Measurements from ENCODE around the gene TM9SF1. TPM values are rescaled to one million over a fixed set of nuclear protein-coding genes. Genes with fewer than 3 reads are reported as not detected.

TM9SF1 gene
- total and polyA plus RNA-seq, 8 donors: 28.1 to 72.5 (median 35.2) TPM

DNA sequence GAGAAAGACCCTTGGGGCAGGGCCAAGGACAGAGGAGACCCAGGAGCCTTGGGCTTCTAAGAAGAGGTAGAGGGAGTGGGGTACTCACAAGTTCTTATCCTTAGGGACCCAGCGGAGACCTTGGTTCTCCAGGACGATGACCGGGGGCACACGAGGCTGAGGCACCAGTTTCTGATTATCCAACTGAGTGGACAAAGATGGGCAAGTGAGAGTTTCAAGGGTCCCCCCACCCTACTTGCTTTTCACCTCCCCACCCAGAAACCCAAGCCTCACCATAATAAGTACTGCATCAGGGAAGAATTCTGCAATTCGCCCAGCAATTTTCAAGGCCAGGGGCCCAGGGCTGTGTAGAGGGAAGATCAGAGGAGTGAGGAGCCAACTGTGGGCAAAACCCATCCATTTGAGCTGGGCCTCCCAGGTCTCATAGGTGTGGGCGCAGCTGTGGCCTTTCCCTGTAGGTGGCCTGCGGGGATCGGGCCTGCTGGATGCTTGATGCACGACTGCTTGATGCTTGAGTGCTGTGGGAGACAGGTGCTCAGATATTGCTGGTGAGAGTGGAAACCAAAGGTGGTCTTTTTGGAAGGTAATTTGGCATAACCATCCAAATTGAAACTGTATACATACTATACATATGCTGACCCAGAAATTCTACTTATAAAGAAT, 55.8 kb downstream of the TM9SF1 start:
- H3K27me3 ChIP-seq: no peaks in the 10 kb centered on the region
- H3K4me1 ChIP-seq: peaks cover 18 to 66% of the 10 kb centered on the region in 2 donors
- peak overlapping the region in 1 of 2 donors; percentile 69 for H3K4me3 ChIP-seq
- ATAC-seq (no peak), DNase-seq (no peak)
- intact Hi-C loops (cut with DNase I): no loop called here
- peaks cover 0 to 52% of the 10 kb centered on the region in 2 donors for H3K36me3 ChIP-seq
- H3K27ac ChIP-seq: no peak overlapping the region
- no peaks in the 10 kb centered on the region for H3K9me3 ChIP-seq
- TF ChIP-seq CTCF (IDR thresholded peaks at IDR 0.05): no peak

Small RNA genes within 50 kb of the gene (microRNA-seq; reads per million reads assigned to microRNA genes)
- gene MIR7703: 0 to 0.27 reads per million in 2 donors

Other genes starting within 250 kb of the TM9SF1 start
Only the 30 nearest of the 35 such genes appear.
- 1 to 10 TPM; 1.0 to 2.3 TPM for gene CARMIL3, start 143.4 kb downstream of the TM9SF1 start, total RNA-seq
- 1 to 10 TPM; 1.1 to 2.3 (median 1.4) TPM for gene CARMIL3, start 143.4 kb downstream of the TM9SF1 start, polyA plus RNA-seq (ENCODE audit: insufficient read length in 6 of 6)
- not detected for gene CPNE6, start 123.9 kb downstream of the TM9SF1 start, total RNA-seq
- gene CPNE6, start 123.9 kb downstream of the TM9SF1 start, polyA plus RNA-seq (ENCODE audit: insufficient read length in 6 of 6): under 1 TPM in 1 of 6 donors, not detected in 5; 0.12 TPM
- gene PCK2, start 101.1 kb downstream of the TM9SF1 start, total RNA-seq: 10 to 100 TPM; 36.5 to 61.3 TPM
- gene PCK2, start 101.1 kb downstream of the TM9SF1 start, polyA plus RNA-seq (ENCODE audit: insufficient read length in 6 of 6): 10 to 100 TPM; 12.9 to 18.9 (median 15.7) TPM
- 10 to 100 TPM; 56.4 to 65.1 TPM for gene DCAF11, start 80.7 kb downstream of the TM9SF1 start, total RNA-seq
- 10 to 100 TPM; 60.6 to 76.3 (median 67.6) TPM for gene DCAF11, start 80.7 kb downstream of the TM9SF1 start, polyA plus RNA-seq (ENCODE audit: insufficient read length in 6 of 6)
- gene NRL, start 80.5 kb downstream of the TM9SF1 start, total RNA-seq: 1 to 10 TPM; 1.6 to 2.7 TPM
- 1 to 10 TPM in 5 of 6 donors, under 1 TPM in 1; 0.97 to 1.8 (median 1.4) TPM for gene NRL, start 80.5 kb downstream of the TM9SF1 start, polyA plus RNA-seq (ENCODE audit: insufficient read length in 6 of 6)
- gene FITM1, start 64.8 kb downstream of the TM9SF1 start, total RNA-seq: under 1 TPM; 0.68 to 0.76 TPM
- gene FITM1, start 64.8 kb downstream of the TM9SF1 start, polyA plus RNA-seq (ENCODE audit: insufficient read length in 6 of 6): 1 to 10 TPM in 4 of 6 donors, under 1 TPM in 2; 0.77 to 1.5 (median 1.0) TPM
- 100 to 1,000 TPM; 190 to 203 TPM for gene PSME1, start 59.2 kb downstream of the TM9SF1 start, total RNA-seq
- 100 to 1,000 TPM; 189 to 236 (median 221) TPM for gene PSME1, start 59.2 kb downstream of the TM9SF1 start, polyA plus RNA-seq (ENCODE audit: insufficient read length in 6 of 6)
- gene EMC9, start 53.9 kb downstream of the TM9SF1 start, total RNA-seq: 10 to 100 TPM; 16.2 to 18.1 TPM
- gene EMC9, start 53.9 kb downstream of the TM9SF1 start, polyA plus RNA-seq (ENCODE audit: insufficient read length in 6 of 6): 10 to 100 TPM; 13.5 to 24.3 (median 23.0) TPM
- gene PSME2, start 48.8 kb downstream of the TM9SF1 start, total RNA-seq: 100 to 1,000 TPM; 134 to 224 TPM
- gene PSME2, start 48.8 kb downstream of the TM9SF1 start, polyA plus RNA-seq (ENCODE audit: insufficient read length in 6 of 6): 100 to 1,000 TPM; 126 to 164 (median 159) TPM
- gene RNF31, start 47.9 kb downstream of the TM9SF1 start, total RNA-seq: 10 to 100 TPM; 49.3 to 61.5 TPM
- gene RNF31, start 47.9 kb downstream of the TM9SF1 start, polyA plus RNA-seq (ENCODE audit: insufficient read length in 6 of 6): 10 to 100 TPM; 42.4 to 69.9 (median 54.6) TPM
- gene IRF9, start 34.2 kb downstream of the TM9SF1 start, total RNA-seq: 100 to 1,000 TPM in 1 of 2 donors, 10 to 100 TPM in 1; 95.6 to 131 TPM
- 10 to 100 TPM; 53.4 to 69.9 (median 61.2) TPM for gene IRF9, start 34.2 kb downstream of the TM9SF1 start, polyA plus RNA-seq (ENCODE audit: insufficient read length in 6 of 6)
- 10 to 100 TPM; 27.0 to 31.6 TPM for gene REC8, start 23.4 kb downstream of the TM9SF1 start, total RNA-seq
- 10 to 100 TPM; 38.5 to 66.0 (median 44.3) TPM for gene REC8, start 23.4 kb downstream of the TM9SF1 start, polyA plus RNA-seq (ENCODE audit: insufficient read length in 6 of 6)
- 10 to 100 TPM; 25.0 to 62.4 TPM for gene IPO4, start 6.6 kb downstream of the TM9SF1 start, total RNA-seq
- gene IPO4, start 6.6 kb downstream of the TM9SF1 start, polyA plus RNA-seq (ENCODE audit: insufficient read length in 6 of 6): 10 to 100 TPM; 22.6 to 39.5 (median 29.0) TPM
- under 1 TPM; 0.37 to 0.55 TPM for gene TSSK4, start 10.3 kb upstream of the TM9SF1 start, total RNA-seq
- gene TSSK4, start 10.3 kb upstream of the TM9SF1 start, polyA plus RNA-seq (ENCODE audit: insufficient read length in 6 of 6): 10 to 100 TPM in 5 of 6 donors, 1 to 10 TPM in 1; 9.6 to 16.1 (median 13.7) TPM
- 10 to 100 TPM; 35.0 to 46.7 TPM for gene CHMP4A, start 18.0 kb upstream of the TM9SF1 start, total RNA-seq
- 10 to 100 TPM; 52.8 to 64.6 (median 58.8) TPM for gene CHMP4A, start 18.0 kb upstream of the TM9SF1 start, polyA plus RNA-seq (ENCODE audit: insufficient read length in 6 of 6)
- gene MDP1, start 20.6 kb upstream of the TM9SF1 start, total RNA-seq: 10 to 100 TPM; 12.4 to 13.8 TPM
- gene MDP1, start 20.6 kb upstream of the TM9SF1 start, polyA plus RNA-seq (ENCODE audit: insufficient read length in 6 of 6): 10 to 100 TPM in 5 of 6 donors, 1 to 10 TPM in 1; 9.8 to 19.4 (median 11.7) TPM
- 100 to 1,000 TPM; 162 to 163 TPM for gene NEDD8, start 36.9 kb upstream of the TM9SF1 start, total RNA-seq
- gene NEDD8, start 36.9 kb upstream of the TM9SF1 start, polyA plus RNA-seq (ENCODE audit: insufficient read length in 6 of 6): 100 to 1,000 TPM; 185 to 219 (median 203) TPM
- 10 to 100 TPM; 63.6 to 69.6 TPM for gene GMPR2, start 37.5 kb upstream of the TM9SF1 start, total RNA-seq
- gene GMPR2, start 37.5 kb upstream of the TM9SF1 start, polyA plus RNA-seq (ENCODE audit: insufficient read length in 6 of 6): 100 to 1,000 TPM in 4 of 6 donors, 10 to 100 TPM in 2; 96.6 to 117 (median 114) TPM
- gene TINF2, start 47.2 kb upstream of the TM9SF1 start, total RNA-seq: 100 to 1,000 TPM; 105 to 110 TPM
- gene TINF2, start 47.2 kb upstream of the TM9SF1 start, polyA plus RNA-seq (ENCODE audit: insufficient read length in 6 of 6): 10 to 100 TPM; 52.2 to 67.0 (median 58.3) TPM
- gene TGM1, start 67.7 kb upstream of the TM9SF1 start, total RNA-seq: 1 to 10 TPM; 7.6 to 9.6 TPM
- gene TGM1, start 67.7 kb upstream of the TM9SF1 start, polyA plus RNA-seq (ENCODE audit: insufficient read length in 6 of 6): 1 to 10 TPM; 2.6 to 4.3 (median 3.2) TPM
- gene RABGGTA, start 76.2 kb upstream of the TM9SF1 start, total RNA-seq: 10 to 100 TPM; 49.3 to 53.3 TPM
- gene RABGGTA, start 76.2 kb upstream of the TM9SF1 start, polyA plus RNA-seq (ENCODE audit: insufficient read length in 6 of 6): 10 to 100 TPM; 20.2 to 28.7 (median 25.6) TPM
- 10 to 100 TPM; 24.9 to 50.2 TPM for gene DHRS1, start 104.3 kb upstream of the TM9SF1 start, total RNA-seq
- 10 to 100 TPM; 37.7 to 55.5 (median 42.6) TPM for gene DHRS1, start 104.3 kb upstream of the TM9SF1 start, polyA plus RNA-seq (ENCODE audit: insufficient read length in 6 of 6)
- 10 to 100 TPM; 22.4 to 24.8 TPM for gene NOP9, start 104.4 kb upstream of the TM9SF1 start, total RNA-seq
- gene NOP9, start 104.4 kb upstream of the TM9SF1 start, polyA plus RNA-seq (ENCODE audit: insufficient read length in 6 of 6): 10 to 100 TPM; 22.4 to 28.4 (median 26.0) TPM
- 10 to 100 TPM in 1 of 2 donors, 1 to 10 TPM in 1; 9.2 to 22.7 TPM for gene CIDEB, start 112.5 kb upstream of the TM9SF1 start, total RNA-seq
- gene CIDEB, start 112.5 kb upstream of the TM9SF1 start, polyA plus RNA-seq (ENCODE audit: insufficient read length in 6 of 6): 10 to 100 TPM in 5 of 6 donors, 1 to 10 TPM in 1; 9.5 to 14.8 (median 13.9) TPM
- gene LTB4R2, start 114.7 kb upstream of the TM9SF1 start, total RNA-seq: 1 to 10 TPM; 4.5 to 6.3 TPM
- gene LTB4R2, start 114.7 kb upstream of the TM9SF1 start, polyA plus RNA-seq (ENCODE audit: insufficient read length in 6 of 6): 1 to 10 TPM; 4.0 to 5.9 (median 5.6) TPM
- 10 to 100 TPM in 1 of 2 donors, 1 to 10 TPM in 1; 5.9 to 26.1 TPM for gene LTB4R, start 116.1 kb upstream of the TM9SF1 start, total RNA-seq
- gene LTB4R, start 116.1 kb upstream of the TM9SF1 start, polyA plus RNA-seq (ENCODE audit: insufficient read length in 6 of 6): 1 to 10 TPM; 5.3 to 7.7 (median 6.5) TPM
- 10 to 100 TPM; 38.2 to 45.2 TPM for gene ADCY4, start 139.6 kb upstream of the TM9SF1 start, total RNA-seq
- 10 to 100 TPM; 25.7 to 48.5 (median 32.2) TPM for gene ADCY4, start 139.6 kb upstream of the TM9SF1 start, polyA plus RNA-seq (ENCODE audit: insufficient read length in 6 of 6)
- 10 to 100 TPM; 16.1 to 26.3 TPM for gene RIPK3, start 144.6 kb upstream of the TM9SF1 start, total RNA-seq
- 1 to 10 TPM; 2.4 to 3.8 (median 3.0) TPM for gene RIPK3, start 144.6 kb upstream of the TM9SF1 start, polyA plus RNA-seq (ENCODE audit: insufficient read length in 6 of 6)
- gene NFATC4, start 172.7 kb upstream of the TM9SF1 start, total RNA-seq: 10 to 100 TPM; 39.4 to 64.2 TPM
- gene NFATC4, start 172.7 kb upstream of the TM9SF1 start, polyA plus RNA-seq (ENCODE audit: insufficient read length in 6 of 6): 100 to 1,000 TPM in 1 of 6 donors, 10 to 100 TPM in 5; 72.2 to 102 (median 89.4) TPM
- gene NYNRIN, start 203.6 kb upstream of the TM9SF1 start, total RNA-seq: 10 to 100 TPM; 16.2 to 23.4 TPM
- 100 to 1,000 TPM in 3 of 6 donors, 10 to 100 TPM in 3; 86.3 to 120 (median 98.9) TPM for gene NYNRIN, start 203.6 kb upstream of the TM9SF1 start, polyA plus RNA-seq (ENCODE audit: insufficient read length in 6 of 6)

Data from left lung (tissue), 10 donors.